B cell (primary cell): Measurements from ENCODE around the gene MCUB. TPM values are rescaled to one million over a fixed set of nuclear protein-coding genes. Genes with fewer than 3 reads are reported as not detected.

Experiments
- ATAC-seq: fragments of 200-7000 bp; cut with Tn5 transposase; one replicate; pipeline ENCODE4 v1.10.0; 2021; ENCODE audit warnings: low read depth, mild to moderate bottlenecking, moderate number of reproducible peaks, moderate library complexity
- CTCF ChIA-PET: fragments of 350-600 bp; sonication (Branson Sonifier 250); formaldehyde crosslinking; loops from one replicate; lab custom pipeline; 2021; ENCODE audit warnings: antibody characterized with exemption, inconsistent platforms; lab: Charles Lee
- POLR2A ChIA-PET: fragments of 350-600 bp; sonication (Branson Sonifier 250); formaldehyde crosslinking; loops from one replicate; lab custom pipeline; 2021; ENCODE audit warnings: antibody characterized with exemption; lab: Charles Lee
- DNase-seq: peaks from one replicate; pipeline ENCODE4 v3.0.0; 2013
- H2AFZ ChIP-seq: 2 replicates; pipeline ENCODE4 v1.6.1; 2012; ENCODE audit warnings: mild to moderate bottlenecking, low read depth, low read length; ENCODE audit not compliant: insufficient read depth, poor library complexity, severe bottlenecking
- H3K27ac ChIP-seq, 2 donors: 1 replicate in 1 of 2; 2 replicates in 1 of 2; pipeline ENCODE4 v1.5.1; 2012 to 2013; ENCODE audit warnings: low read length in 2 of 2, mild to moderate bottlenecking in 2 of 2, moderate library complexity in 1 of 2
- H3K27me3 ChIP-seq, 4 experiments: fragments of 200-600 bp in 1 of 4; sonication (generic) in 1 of 4; replicated peaks in 1 of 4; 1 replicate in 2 of 4; 2 replicates in 2 of 4; pipeline versions ENCODE4 v1.6.1 to v1.7.0; 2013 to 2016; ENCODE audit warnings: low read length in 3 of 4, mild to moderate bottlenecking in 2 of 4, mixed read lengths in 1 of 4, moderate library complexity in 1 of 4; ENCODE audit not compliant: insufficient read depth in 4 of 4, control insufficient read depth in 3 of 4; ENCODE audit errors: control extremely low read depth in 1 of 4
- H3K36me3 ChIP-seq, 2 experiments: replicated peaks in 1 of 2; 1 replicate in 1 of 2; 2 replicates in 1 of 2; pipeline versions ENCODE4 v1.6.1 to v1.7.1; 2013; ENCODE audit warnings: low read length in 1 of 2; ENCODE audit not compliant: insufficient read depth in 2 of 2, control insufficient read depth in 1 of 2; ENCODE audit errors: control extremely low read depth in 1 of 2, extremely low read depth in 1 of 2
- H3K4me1 ChIP-seq, 2 donors: fragments of 200-600 bp in 1 of 2; sonication (generic) in 1 of 2; 1 replicate in 1 of 2; 2 replicates in 1 of 2; pipeline versions ENCODE4 v1.5.1 to v1.6.1; 2013 to 2017; ENCODE audit warnings: low read length in 2 of 2; ENCODE audit not compliant: control insufficient read depth in 2 of 2, insufficient read depth in 2 of 2
- H3K4me2 ChIP-seq: replicated peaks from 2 replicates; pipeline ENCODE3; 2012; ENCODE audit warnings: mild to moderate bottlenecking, low read depth, low read length; ENCODE audit not compliant: poor library complexity, severe bottlenecking
- H3K4me3 ChIP-seq, 5 experiments: fragments of 200-600 bp in 1 of 5; sonication (generic) in 1 of 5; 1 replicate in 3 of 5; 2 replicates in 2 of 5; pipeline versions ENCODE4 v1.5.1 to v1.7.0; 2011 to 2016; ENCODE audit warnings: low read length in 4 of 5, mild to moderate bottlenecking in 4 of 5, low read depth in 2 of 5, control low read depth in 1 of 5, moderate library complexity in 1 of 5; ENCODE audit not compliant: insufficient read depth in 1 of 5; ENCODE audit errors: control extremely low read depth in 1 of 5, extremely low read depth in 1 of 5
- H3K79me2 ChIP-seq: fragments of 200-600 bp; sonication (generic); one replicate; pipeline ENCODE4 v1.6.0; 2016; ENCODE audit warnings: low read length; ENCODE audit not compliant: control insufficient read depth, insufficient read depth
- H3K9ac ChIP-seq: fragments of 200-600 bp; sonication (generic); 2 replicates; pipeline ENCODE4 v1.6.1; 2017; ENCODE audit warnings: mild to moderate bottlenecking, low read length, moderate library complexity
- H3K9me3 ChIP-seq, 3 donors: one replicate each; pipeline versions ENCODE4 v1.6.1 to v1.7.1; 2013; ENCODE audit warnings: low read length in 2 of 3; ENCODE audit not compliant: control insufficient read depth in 2 of 3, insufficient read depth in 1 of 3; ENCODE audit errors: control extremely low read depth in 1 of 3
- H4K20me1 ChIP-seq: 2 replicates; pipeline ENCODE4 v1.6.0; 2012; ENCODE audit warnings: mild to moderate bottlenecking, low read length; ENCODE audit not compliant: insufficient read depth, control insufficient read depth, poor library complexity, severe bottlenecking
- H3K27ac Mint-ChIP-seq: one replicate; pipeline ENCODE4 v1.8.0; 2021; ENCODE audit warnings: mixed read lengths
- H3K27me3 Mint-ChIP-seq: one replicate; pipeline ENCODE4 v1.8.0; 2021; ENCODE audit warnings: mixed read lengths
- H3K4me1 Mint-ChIP-seq: one replicate; pipeline ENCODE4 v1.8.0; 2021; ENCODE audit warnings: mixed read lengths
- H3K4me3 Mint-ChIP-seq: one replicate; pipeline ENCODE4 v1.8.0; 2021; ENCODE audit warnings: mixed read lengths
- H3K9me3 Mint-ChIP-seq: one replicate; pipeline ENCODE4 v1.8.0; 2022; ENCODE audit warnings: mixed read lengths; ENCODE audit not compliant: insufficient read depth
- EZH2 ChIP-seq: IDR thresholded peaks from 2 replicates; pipeline ENCODE4 v1.6.1; 2012; ENCODE audit warnings: borderline replicate concordance, low read depth, mild to moderate bottlenecking, moderate library complexity, low read length; ENCODE audit not compliant: insufficient read depth, poor library complexity, severe bottlenecking
- WGBS: methylation state at CpG from one replicate; pipeline ENCODE4 v1.1.5; 2013; ENCODE audit warnings: missing lambda C conversion rate; ENCODE audit not compliant: insufficient coverage; 5-methylcytosine and 5-hydroxymethylcytosine counted together
- intact Hi-C: fragments of 100-400 bp; cut with micrococcal nuclease; formaldehyde crosslinking; loops from one replicate; pipeline ENCODE4 v1.10.0; 2022
- polyA plus RNA-seq: library from polyadenylated mRNA; depleted of rRNA; stranded (reverse); fragments of >200 nt; gene quantifications from 2 replicates; pipeline ENCODE4 v1.2.3, GENCODE V29; 2012
- small RNA-seq: library from RNA; depleted of rRNA; stranded (forward); fragments of <200 nt; gene quantifications from one replicate; pipeline ENCODE3, GENCODE V24; 2012; ENCODE audit warnings: low replicate concordance, low read depth; ENCODE audit not compliant: insufficient read length
- total RNA-seq, 2 donors: library from RNA; stranded (reverse); fragments of 120-200 nt in 1 of 2; gene quantifications; 1 replicate in 1 of 2; 2 replicates in 1 of 2; pipeline versions ENCODE4 v1.2.3 to v1.2.4, GENCODE V29; 2013 to 2022
- TF ChIP-seq, protein P1 (sequence below): fragments of 200-600 bp; IDR thresholded peaks from one replicate; pipeline ENCODE4 v1.8.0; 2022; ENCODE audit warnings: antibody characterized with exemption, mild to moderate bottlenecking

The MCUB gene
- total and polyA plus RNA-seq, 2 donors (not counting 1 experiment from before 2014, with no cell fraction given): 59.3 to 114 TPM

DNA sequence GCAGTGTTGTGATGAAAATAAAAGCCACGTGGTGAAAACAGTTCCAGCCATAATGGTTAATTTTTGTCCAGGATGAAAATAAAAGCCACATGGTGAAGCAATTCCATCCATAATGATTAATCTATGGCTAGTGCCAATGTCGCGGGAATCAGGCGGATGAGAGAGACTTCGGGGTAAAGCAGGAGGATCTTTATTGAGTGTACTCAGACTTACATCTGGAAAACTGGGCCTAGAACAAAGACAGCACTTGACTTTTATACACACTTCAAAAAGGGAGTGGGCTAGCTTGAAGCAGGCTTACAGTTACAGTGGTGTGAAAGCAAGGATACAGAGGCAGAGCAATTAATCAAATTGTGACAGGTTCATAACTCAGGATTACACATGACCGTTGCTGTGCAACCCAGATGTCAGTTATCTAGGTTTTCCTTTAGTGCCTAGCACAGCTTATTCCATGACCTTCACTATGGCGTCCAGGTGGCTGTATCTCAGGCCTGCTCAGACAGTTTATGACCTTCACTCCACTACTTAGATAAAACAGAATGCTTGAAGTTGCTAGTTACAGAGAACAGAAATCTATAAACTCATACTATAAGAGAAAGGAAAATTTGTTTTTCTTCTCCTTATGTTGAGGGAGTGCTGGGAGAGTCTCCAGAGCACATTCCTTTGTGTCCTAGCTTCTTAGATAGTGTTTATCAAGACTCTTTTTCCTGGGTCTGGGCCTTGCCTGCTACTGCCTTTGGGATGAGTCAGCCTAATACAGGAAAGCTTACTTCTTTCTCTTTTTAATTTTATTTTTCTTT is 175.7 kb downstream of the MCUB start:
- ChIA-PET POLR2A (interaction anchor here (0.6 kb wide), 1 partner anchor 14 kb away, joined by 4 read pairs; no protein-coding TSS in a partner anchor), CTCF (no interaction called here)
- no peaks in the 10 kb centered on the region for H4K20me1 ChIP-seq
- no peak overlapping the region for H3K9ac ChIP-seq
- no peak overlapping the region for H3K4me2 ChIP-seq
- H3K27me3 Mint-ChIP-seq: peaks cover 14% of the 10 kb centered on the region
- peaks cover 0 to 6% (median 0%) of the 10 kb centered on the region in 4 experiments for H3K27me3 ChIP-seq
- TF ChIP-seq, protein P1, sequence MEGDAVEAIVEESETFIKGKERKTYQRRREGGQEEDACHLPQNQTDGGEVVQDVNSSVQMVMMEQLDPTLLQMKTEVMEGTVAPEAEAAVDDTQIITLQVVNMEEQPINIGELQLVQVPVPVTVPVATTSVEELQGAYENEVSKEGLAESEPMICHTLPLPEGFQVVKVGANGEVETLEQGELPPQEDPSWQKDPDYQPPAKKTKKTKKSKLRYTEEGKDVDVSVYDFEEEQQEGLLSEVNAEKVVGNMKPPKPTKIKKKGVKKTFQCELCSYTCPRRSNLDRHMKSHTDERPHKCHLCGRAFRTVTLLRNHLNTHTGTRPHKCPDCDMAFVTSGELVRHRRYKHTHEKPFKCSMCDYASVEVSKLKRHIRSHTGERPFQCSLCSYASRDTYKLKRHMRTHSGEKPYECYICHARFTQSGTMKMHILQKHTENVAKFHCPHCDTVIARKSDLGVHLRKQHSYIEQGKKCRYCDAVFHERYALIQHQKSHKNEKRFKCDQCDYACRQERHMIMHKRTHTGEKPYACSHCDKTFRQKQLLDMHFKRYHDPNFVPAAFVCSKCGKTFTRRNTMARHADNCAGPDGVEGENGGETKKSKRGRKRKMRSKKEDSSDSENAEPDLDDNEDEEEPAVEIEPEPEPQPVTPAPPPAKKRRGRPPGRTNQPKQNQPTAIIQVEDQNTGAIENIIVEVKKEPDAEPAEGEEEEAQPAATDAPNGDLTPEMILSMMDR: no peak
- no peak for TF ChIP-seq EZH2
- H3K4me3 Mint-ChIP-seq: no peak overlapping the region
- 60% methylated on average over 1 of the region's 7 CpGs for WGBS
- H2AFZ ChIP-seq: no peak overlapping the region
- no peak overlapping the region for H3K27ac ChIP-seq
- no peaks in the 10 kb centered on the region for H3K4me1 ChIP-seq
- intact Hi-C loops: no loop called here
- H3K36me3 ChIP-seq: no peaks in the 10 kb centered on the region
- no peaks in the 10 kb centered on the region for H3K9me3 ChIP-seq
- no peaks in the 10 kb centered on the region for H3K4me1 Mint-ChIP-seq
- H3K9me3 Mint-ChIP-seq: no peaks in the 10 kb centered on the region
- no peak overlapping the region for H3K27ac Mint-ChIP-seq
- H3K4me3 ChIP-seq: no peak overlapping the region
- DNase-seq (no peak), ATAC-seq (no peak)
- H3K79me2 ChIP-seq: no peaks in the 10 kb centered on the region

Small RNA genes within 50 kb of the gene (small RNA-seq; reads per million reads assigned to genes)
- not detected for gene HIGD1AP14

Other genes starting within 250 kb of the MCUB start
- gene SEC24B, start 126.4 kb upstream of the MCUB start, total RNA-seq: 46.4 and 47.7 TPM in 2 replicates
- 22.6 and 26.8 TPM in 2 replicates for gene SEC24B, start 126.4 kb upstream of the MCUB start, polyA plus RNA-seq
- gene CASP6, start 143.2 kb downstream of the MCUB start, total RNA-seq: 7.7 and 8.3 TPM in 2 replicates
- gene CASP6, start 143.2 kb downstream of the MCUB start, polyA plus RNA-seq: 4.2 and 11.6 TPM in 2 replicates
- gene PLA2G12A, start 169.8 kb downstream of the MCUB start, total RNA-seq: 7.9 and 8.5 TPM in 2 replicates
- 4.9 and 5.6 TPM in 2 replicates for gene PLA2G12A, start 169.8 kb downstream of the MCUB start, polyA plus RNA-seq
- not detected in 2 replicates for gene CFI, start 241.8 kb downstream of the MCUB start, total RNA-seq
- not detected in 2 replicates for gene CFI, start 241.8 kb downstream of the MCUB start, polyA plus RNA-seq